ENCODE results near the gene VASH2.

The VASH2 gene

GRCh38 chr1:213035573-213035972, 85.2 kb downstream of the VASH2 start:
- DNase-seq (ENCODE audit: low read depth in 2 of 2), result no peak
